ENCODE results near the gene ANTXR1. TPM values are rescaled to one million over a fixed set of nuclear protein-coding genes. Genes with fewer than 3 reads are reported as not detected.

Gene ANTXR1
- polyA plus RNA-seq, 1 donor = 29.6 TPM

DNA sequence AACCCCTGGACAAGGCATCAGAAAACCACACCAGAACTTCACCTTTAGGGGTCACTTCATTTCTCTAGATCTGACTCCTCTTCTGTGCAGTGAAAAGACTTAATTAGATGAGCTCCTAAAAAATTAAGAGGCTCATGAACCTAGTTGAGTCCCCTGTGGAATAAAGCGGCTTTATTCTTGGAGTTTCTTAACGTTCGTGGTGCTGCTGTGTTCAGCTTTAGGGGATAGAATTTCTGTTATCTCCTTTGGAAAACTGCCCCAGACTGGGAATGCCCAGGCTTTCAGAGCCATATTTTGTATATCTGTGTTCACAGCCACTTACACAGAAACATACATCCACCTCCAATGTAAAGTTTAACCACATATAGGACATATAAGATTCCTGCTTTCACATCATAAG, 165.8 kb downstream of the ANTXR1 start:
- Histone ChIP-seq H3K4me3 (ENCODE audit: low read length) (no peak overlapping the region), H3K9me3 (ENCODE audit: control insufficient read depth, low read depth, low read length) (peaks cover 4% of the 10 kb centered on the region), H3K27ac (ENCODE audit: low read length) (peak overlapping the region; percentile 11), H3K27me3 (ENCODE audit: control insufficient read depth, insufficient read depth, low read length) (no peaks in the 10 kb centered on the region), H3K4me1 (ENCODE audit: control insufficient read depth, insufficient read depth, low read length) (no peaks in the 10 kb centered on the region), H3K36me3 (ENCODE audit: control insufficient read depth, insufficient read depth, low read length) (peaks cover 1% of the 10 kb centered on the region)
- DNase-seq = no peak
- no CpG with 5 or more reads among the region's 3 CpGs for WGBS (ENCODE audit: insufficient coverage, low lambda C conversion rate)

GRCh38 chr2:69180227-69180626, 167.2 kb downstream of the ANTXR1 start:
- no CpG with 5 or more reads among the region's 1 CpG for WGBS (ENCODE audit: insufficient coverage, low lambda C conversion rate)
- DNase-seq = no peak
- Histone ChIP-seq H3K27me3 (ENCODE audit: control insufficient read depth, insufficient read depth, low read length) (no peaks in the 10 kb centered on the region), H3K27ac (ENCODE audit: low read length) (no peak overlapping the region), H3K4me1 (ENCODE audit: control insufficient read depth, insufficient read depth, low read length) (no peaks in the 10 kb centered on the region), H3K4me3 (ENCODE audit: low read length) (no peak overlapping the region), H3K9me3 (ENCODE audit: control insufficient read depth, low read depth, low read length) (peaks cover 4% of the 10 kb centered on the region), H3K36me3 (ENCODE audit: control insufficient read depth, insufficient read depth, low read length) (peaks cover 12% of the 10 kb centered on the region)

DNA sequence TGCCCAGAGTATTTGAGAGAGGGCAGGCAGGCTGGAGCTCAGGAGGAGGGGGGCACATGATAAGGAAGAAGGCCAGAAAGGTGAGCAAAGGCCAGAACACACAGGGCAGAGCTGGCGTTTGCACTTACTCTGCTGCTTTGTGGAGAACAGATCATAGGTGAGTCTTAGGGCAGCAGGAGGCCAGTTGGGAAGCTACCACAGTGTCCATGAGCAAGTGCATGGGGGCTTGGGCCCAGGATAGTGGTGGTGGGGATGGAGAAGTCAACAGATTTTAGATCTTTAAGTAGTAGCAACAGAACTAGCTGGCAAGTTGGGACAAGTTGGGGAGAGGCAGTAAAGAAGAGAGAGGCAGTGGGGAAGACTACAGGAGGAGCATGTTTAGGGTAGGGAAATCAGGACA, 168.0 kb downstream of the ANTXR1 start:
- no CpG with 5 or more reads among the region's 1 CpG for WGBS (ENCODE audit: insufficient coverage, low lambda C conversion rate)
- H3K27me3 ChIP-seq (ENCODE audit: control insufficient read depth, insufficient read depth, low read length) = no peaks in the 10 kb centered on the region
- H3K4me3 ChIP-seq (ENCODE audit: low read length) = no peak overlapping the region
- H3K36me3 ChIP-seq (ENCODE audit: control insufficient read depth, insufficient read depth, low read length) = peaks cover 12% of the 10 kb centered on the region
- no peaks in the 10 kb centered on the region for H3K4me1 ChIP-seq (ENCODE audit: control insufficient read depth, insufficient read depth, low read length)
- H3K9me3 ChIP-seq (ENCODE audit: control insufficient read depth, low read depth, low read length) = peaks cover 4% of the 10 kb centered on the region
- no peak overlapping the region for H3K27ac ChIP-seq (ENCODE audit: low read length)
- no peak for DNase-seq

DNA sequence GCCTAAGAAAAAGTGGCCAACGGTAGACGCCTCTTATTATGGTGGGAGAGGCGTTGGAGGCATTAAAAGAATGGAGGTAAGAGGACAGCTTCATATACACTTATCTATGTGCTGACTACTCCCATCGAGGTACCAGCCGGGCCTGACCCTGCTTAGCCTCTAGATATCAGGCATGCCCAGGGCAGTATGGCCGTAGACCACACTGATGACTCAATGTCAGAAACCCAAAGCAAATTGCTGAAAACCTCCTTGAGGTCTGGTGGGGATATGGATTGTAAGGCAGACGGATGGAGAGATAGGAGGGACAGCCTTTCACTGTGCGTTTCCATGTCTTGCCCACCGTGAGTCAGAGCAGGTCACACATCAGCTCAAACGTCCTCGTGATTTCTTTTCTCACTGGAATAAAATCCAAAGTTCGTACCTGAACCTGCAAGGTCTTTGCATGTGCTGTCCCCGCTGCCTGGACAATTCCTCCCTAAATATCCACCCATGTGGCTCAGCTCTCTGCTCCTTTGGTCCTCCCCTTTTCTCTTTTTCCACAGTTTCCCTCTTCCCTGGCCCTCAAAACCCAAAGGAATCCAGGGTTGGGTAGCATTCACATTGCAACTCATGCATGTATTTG, 168.9 kb downstream of the ANTXR1 start:
- Histone ChIP-seq H3K4me1 (ENCODE audit: control insufficient read depth, insufficient read depth, low read length) (no peaks in the 10 kb centered on the region), H3K27ac (ENCODE audit: low read length) (no peak overlapping the region), H3K27me3 (ENCODE audit: control insufficient read depth, insufficient read depth, low read length) (no peaks in the 10 kb centered on the region), H3K36me3 (ENCODE audit: control insufficient read depth, insufficient read depth, low read length) (peaks cover 16% of the 10 kb centered on the region), H3K4me3 (ENCODE audit: low read length) (no peak overlapping the region), H3K9me3 (ENCODE audit: control insufficient read depth, low read depth, low read length) (peaks cover 4% of the 10 kb centered on the region)
- WGBS (ENCODE audit: insufficient coverage, low lambda C conversion rate) = 63% methylated on average over 4 of the region's 13 CpGs
- no peak for DNase-seq

DNA sequence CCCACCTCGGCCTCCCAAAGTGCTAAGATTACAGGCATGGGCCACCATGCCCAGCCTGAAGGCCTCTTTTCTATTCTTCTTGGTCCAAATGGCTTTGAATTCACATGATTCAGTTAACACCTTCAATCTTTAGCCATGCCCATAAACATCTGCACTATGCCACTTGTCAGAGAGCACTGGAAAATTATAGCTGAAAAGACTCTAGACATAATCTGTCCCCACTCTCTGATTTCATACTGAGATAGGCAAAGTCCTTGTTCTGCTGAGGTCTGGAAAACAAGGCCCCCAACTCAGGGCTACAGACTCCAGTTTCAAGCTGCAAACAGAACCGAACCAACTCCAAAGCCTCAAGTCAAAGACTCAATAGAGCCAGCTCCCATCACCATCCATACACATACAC, 170.7 kb downstream of the ANTXR1 start:
- H3K27me3 ChIP-seq (ENCODE audit: control insufficient read depth, insufficient read depth, low read length) = no peaks in the 10 kb centered on the region
- no peak overlapping the region for H3K27ac ChIP-seq (ENCODE audit: low read length)
- DNase-seq = no peak
- H3K4me3 ChIP-seq (ENCODE audit: low read length) = no peak overlapping the region
- no CpG with 5 or more reads among the region's 2 CpGs for WGBS (ENCODE audit: insufficient coverage, low lambda C conversion rate)
- no peaks in the 10 kb centered on the region for H3K4me1 ChIP-seq (ENCODE audit: control insufficient read depth, insufficient read depth, low read length)
- H3K9me3 ChIP-seq (ENCODE audit: control insufficient read depth, low read depth, low read length) = no peaks in the 10 kb centered on the region
- peaks cover 16% of the 10 kb centered on the region for H3K36me3 ChIP-seq (ENCODE audit: control insufficient read depth, insufficient read depth, low read length)

DNA sequence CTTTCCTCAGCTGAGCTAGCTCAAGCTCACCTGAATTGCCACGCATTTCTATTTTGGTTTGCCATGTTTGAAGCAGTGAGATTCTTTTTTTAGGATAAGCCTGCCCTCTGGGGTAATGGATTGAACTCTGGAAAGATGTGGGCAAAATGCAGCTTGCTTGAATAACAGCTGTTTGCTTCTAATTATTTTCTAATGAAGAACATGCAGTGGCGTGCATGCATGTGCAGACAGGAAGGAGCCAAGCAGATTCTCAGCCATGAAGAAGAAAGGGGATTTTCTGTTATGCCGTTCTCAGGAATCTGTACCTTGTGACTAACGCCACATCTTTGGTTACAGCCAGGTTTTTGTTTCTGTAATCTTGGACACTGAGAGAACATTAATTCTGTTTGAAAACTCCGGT, 171.2 kb downstream of the ANTXR1 start:
- Histone ChIP-seq H3K9me3 (ENCODE audit: control insufficient read depth, low read depth, low read length) (no peaks in the 10 kb centered on the region), H3K4me1 (ENCODE audit: control insufficient read depth, insufficient read depth, low read length) (no peaks in the 10 kb centered on the region), H3K4me3 (ENCODE audit: low read length) (no peak overlapping the region), H3K36me3 (ENCODE audit: control insufficient read depth, insufficient read depth, low read length) (peaks cover 16% of the 10 kb centered on the region), H3K27me3 (ENCODE audit: control insufficient read depth, insufficient read depth, low read length) (no peaks in the 10 kb centered on the region), H3K27ac (ENCODE audit: low read length) (no peak overlapping the region)
- DNase-seq = no peak
- 100% methylated on average over 2 of the region's 5 CpGs for WGBS (ENCODE audit: insufficient coverage, low lambda C conversion rate)

DNA sequence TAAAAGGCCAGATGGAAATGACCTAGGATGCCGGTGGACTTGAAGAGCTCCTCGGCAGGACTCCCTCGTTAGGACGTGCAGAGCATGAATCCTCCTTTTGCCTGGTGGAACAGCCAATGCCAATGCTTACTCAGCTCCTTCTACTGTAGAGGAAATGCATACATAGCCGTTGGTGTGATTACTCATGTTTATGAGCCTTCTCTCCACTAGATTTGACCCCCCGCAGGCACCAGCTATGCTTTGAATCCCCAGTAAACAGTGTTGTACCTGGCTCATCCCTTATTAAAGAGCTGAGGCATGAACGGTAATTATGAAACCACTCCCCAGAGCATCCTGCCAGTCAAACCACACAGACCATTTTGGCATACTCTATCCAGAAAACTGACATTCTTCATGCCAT, 172.8 kb downstream of the ANTXR1 start:
- Histone ChIP-seq H3K27ac (ENCODE audit: low read length) (no peak overlapping the region), H3K27me3 (ENCODE audit: control insufficient read depth, insufficient read depth, low read length) (no peaks in the 10 kb centered on the region), H3K36me3 (ENCODE audit: control insufficient read depth, insufficient read depth, low read length) (peaks cover 16% of the 10 kb centered on the region), H3K4me3 (ENCODE audit: low read length) (no peak overlapping the region), H3K9me3 (ENCODE audit: control insufficient read depth, low read depth, low read length) (no peaks in the 10 kb centered on the region), H3K4me1 (ENCODE audit: control insufficient read depth, insufficient read depth, low read length) (no peaks in the 10 kb centered on the region)
- DNase-seq = no peak
- no CpG with 5 or more reads among the region's 7 CpGs for WGBS (ENCODE audit: insufficient coverage, low lambda C conversion rate)

DNA sequence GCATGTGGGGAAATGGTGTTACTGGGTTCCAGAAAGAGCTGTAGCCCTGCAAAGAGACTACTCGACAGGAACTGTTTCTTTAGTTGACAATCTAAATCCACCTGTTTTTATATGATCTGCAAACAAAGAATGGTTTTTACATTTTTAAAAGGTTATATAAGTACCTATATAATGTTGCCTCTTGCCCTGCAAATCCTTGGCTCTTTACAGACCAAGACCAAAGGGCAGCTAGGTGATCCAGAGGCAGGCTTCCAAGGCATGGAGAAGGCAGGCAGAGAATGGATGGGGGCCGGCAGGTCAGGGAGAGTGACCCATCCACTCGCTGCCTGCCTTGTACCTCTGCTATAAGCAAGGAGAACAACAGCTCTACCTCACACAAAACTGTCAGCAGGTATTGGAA, 173.6 kb downstream of the ANTXR1 start:
- no peak for DNase-seq
- no peaks in the 10 kb centered on the region for H3K27me3 ChIP-seq (ENCODE audit: control insufficient read depth, insufficient read depth, low read length)
- no peaks in the 10 kb centered on the region for H3K9me3 ChIP-seq (ENCODE audit: control insufficient read depth, low read depth, low read length)
- no peaks in the 10 kb centered on the region for H3K4me1 ChIP-seq (ENCODE audit: control insufficient read depth, insufficient read depth, low read length)
- H3K27ac ChIP-seq (ENCODE audit: low read length) = no peak overlapping the region
- H3K4me3 ChIP-seq (ENCODE audit: low read length) = no peak overlapping the region
- no CpG with 5 or more reads among the region's 3 CpGs for WGBS (ENCODE audit: insufficient coverage, low lambda C conversion rate)
- peaks cover 16% of the 10 kb centered on the region for H3K36me3 ChIP-seq (ENCODE audit: control insufficient read depth, insufficient read depth, low read length)

GRCh38 chr2:69188182-69188900, 175.4 kb downstream of the ANTXR1 start:
- no CpG with 5 or more reads among the region's 4 CpGs for WGBS (ENCODE audit: insufficient coverage, low lambda C conversion rate)
- H3K9me3 ChIP-seq (ENCODE audit: control insufficient read depth, low read depth, low read length) = no peaks in the 10 kb centered on the region
- H3K27me3 ChIP-seq (ENCODE audit: control insufficient read depth, insufficient read depth, low read length) = no peaks in the 10 kb centered on the region
- no peak for DNase-seq
- H3K36me3 ChIP-seq (ENCODE audit: control insufficient read depth, insufficient read depth, low read length) = peaks cover 18% of the 10 kb centered on the region
- H3K4me1 ChIP-seq (ENCODE audit: control insufficient read depth, insufficient read depth, low read length) = no peaks in the 10 kb centered on the region
- H3K4me3 ChIP-seq (ENCODE audit: low read length) = no peak overlapping the region
- no peak overlapping the region for H3K27ac ChIP-seq (ENCODE audit: low read length)

- no peaks in the 10 kb centered on the region for H3K9me3 ChIP-seq (ENCODE audit: control insufficient read depth, low read depth, low read length)
- no peak for DNase-seq
- H3K4me1 ChIP-seq (ENCODE audit: control insufficient read depth, insufficient read depth, low read length) = no peaks in the 10 kb centered on the region
- H3K36me3 ChIP-seq (ENCODE audit: control insufficient read depth, insufficient read depth, low read length) = peaks cover 10% of the 10 kb centered on the region
- no peak overlapping the region for H3K27ac ChIP-seq (ENCODE audit: low read length)
- no peak overlapping the region for H3K4me3 ChIP-seq (ENCODE audit: low read length)
- 71% methylated on average over 1 of the region's 3 CpGs for WGBS (ENCODE audit: insufficient coverage, low lambda C conversion rate)
- H3K27me3 ChIP-seq (ENCODE audit: control insufficient read depth, insufficient read depth, low read length) = no peaks in the 10 kb centered on the region
These were observed 177.9 kb downstream of the ANTXR1 start for GRCh38 chr2:69190743-69191404.
